ENCODE results near the gene RRN3.
"Not testable (repeated sequence)": the region's sequence is repeated elsewhere in the genome, so short reads cannot be mapped to it uniquely, and the experiment has no call there.

The RRN3 gene

DNA sequence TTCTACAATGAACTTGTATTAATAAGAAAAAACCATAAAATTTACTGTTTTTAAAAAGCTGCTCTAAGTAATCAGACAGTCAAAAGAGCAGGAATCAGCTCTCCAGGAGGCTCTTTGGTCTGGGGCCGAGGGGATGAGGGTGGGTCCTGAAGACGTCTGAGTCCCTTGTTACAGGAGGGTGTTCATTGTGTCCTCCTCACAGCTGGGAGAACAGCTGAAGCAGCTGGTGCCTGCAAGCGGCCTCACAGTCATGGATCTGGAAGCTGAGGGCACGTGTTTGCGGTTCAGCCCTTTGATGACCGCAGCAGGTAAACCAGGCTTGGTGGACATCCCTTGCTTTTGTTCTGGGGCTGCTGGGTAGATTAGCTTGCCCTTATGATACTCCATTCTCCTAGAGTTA, 64.3 kb downstream of the RRN3 start:
- H3K36me3 ChIP-seq (ENCODE audit: control insufficient read depth in 1 of 2, insufficient read depth in 2 of 2, low read length in 2 of 2) = peaks cover 63 to 65% of the 10 kb centered on the region in 2 experiments
- not testable (repeated sequence) for H3K9ac ChIP-seq (ENCODE audit: low read length); H2BK12ac ChIP-seq (ENCODE audit: low read length); H3K4me2 ChIP-seq (ENCODE audit: low read length); H3K14ac ChIP-seq (ENCODE audit: low read length); H3K27me3 ChIP-seq (ENCODE audit: insufficient read depth, low read length); H3K79me1 ChIP-seq (ENCODE audit: low read length); H4K8ac ChIP-seq (ENCODE audit: low read depth, low read length); DNase-seq; H3K9me3 ChIP-seq (ENCODE audit: insufficient read depth, low read depth, low read length); H2BK120ac ChIP-seq (ENCODE audit: insufficient read depth, low read length, poor library complexity); H2AFZ ChIP-seq (ENCODE audit: insufficient read depth, low read length, poor library complexity); H3K27ac ChIP-seq (ENCODE audit: low read depth, low read length); H4K12ac ChIP-seq (ENCODE audit: low read depth, low read length); H3K79me2 ChIP-seq (ENCODE audit: control insufficient read depth, insufficient read depth, low read length, poor library complexity); H4K91ac ChIP-seq (ENCODE audit: low read depth, low read length); H3K18ac ChIP-seq (ENCODE audit: low read length); H2BK5ac ChIP-seq (ENCODE audit: low read depth, low read length, poor library complexity); H2AK5ac ChIP-seq (ENCODE audit: low read length); H3K4ac ChIP-seq (ENCODE audit: low read depth, low read length); H3K4me3 ChIP-seq (ENCODE audit: low read depth, low read length); H3K4me1 ChIP-seq (ENCODE audit: control insufficient read depth in 1 of 2, insufficient read depth in 2 of 2, low read length in 2 of 2); H3K23ac ChIP-seq (ENCODE audit: low read length)
- WGBS (ENCODE audit: extremely low coverage, insufficient coverage, insufficient read length) = no CpG with 5 or more reads among the region's 6 CpGs

DNA sequence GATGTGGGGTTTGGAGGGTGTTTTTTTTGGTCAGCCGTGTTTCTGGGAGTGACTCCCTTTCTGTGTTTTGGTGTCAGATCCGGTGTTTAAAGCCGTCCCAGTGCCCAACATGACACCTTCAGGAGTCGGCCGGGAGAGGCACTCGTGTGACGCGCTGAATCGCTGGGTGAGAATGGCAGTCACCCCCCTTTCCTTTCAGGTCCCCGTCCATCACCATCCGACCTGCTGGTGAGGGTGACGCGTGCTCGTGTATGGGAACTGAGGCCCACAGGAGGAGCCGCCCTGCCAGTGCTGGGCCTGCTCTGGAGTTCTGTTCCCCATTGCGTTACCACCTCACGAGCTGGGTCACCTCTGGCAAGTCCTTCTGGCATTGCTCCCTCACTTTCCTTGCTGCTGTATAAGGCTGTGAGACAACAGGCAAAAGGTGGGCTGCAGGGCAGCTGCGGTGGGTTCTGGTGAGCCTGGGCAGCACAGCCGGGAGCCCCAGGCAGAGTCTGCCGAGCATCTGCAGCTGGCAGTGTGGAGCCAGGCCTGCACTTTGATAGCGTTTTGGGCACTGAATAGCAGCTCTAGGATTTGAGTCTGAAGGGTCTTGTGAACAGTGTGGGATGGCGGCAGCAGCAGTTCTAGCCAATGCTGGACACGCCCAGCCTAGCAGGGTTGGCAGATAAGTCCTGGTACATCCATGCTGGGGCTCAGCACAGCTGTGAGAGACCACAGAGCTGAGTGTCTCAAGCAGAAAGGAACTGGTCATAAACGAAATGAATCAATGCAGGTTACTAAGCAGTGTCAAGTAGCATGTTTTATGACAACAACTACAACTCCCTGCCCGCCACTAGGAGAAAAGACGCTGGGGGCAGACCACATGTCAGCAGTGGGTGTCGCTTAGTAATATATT, 65.0 kb downstream of the RRN3 start:
- not testable (repeated sequence) for H2BK5ac ChIP-seq (ENCODE audit: low read depth, low read length, poor library complexity); H3K4ac ChIP-seq (ENCODE audit: low read depth, low read length); H3K9me3 ChIP-seq (ENCODE audit: insufficient read depth, low read depth, low read length); H3K18ac ChIP-seq (ENCODE audit: low read length); H3K9ac ChIP-seq (ENCODE audit: low read length); H4K8ac ChIP-seq (ENCODE audit: low read depth, low read length); H4K91ac ChIP-seq (ENCODE audit: low read depth, low read length); DNase-seq; H2BK120ac ChIP-seq (ENCODE audit: insufficient read depth, low read length, poor library complexity); H2AK5ac ChIP-seq (ENCODE audit: low read length); H3K79me1 ChIP-seq (ENCODE audit: low read length); H3K4me1 ChIP-seq (ENCODE audit: control insufficient read depth in 1 of 2, insufficient read depth in 2 of 2, low read length in 2 of 2); H3K79me2 ChIP-seq (ENCODE audit: control insufficient read depth, insufficient read depth, low read length, poor library complexity); H3K27me3 ChIP-seq (ENCODE audit: insufficient read depth, low read length); H3K23ac ChIP-seq (ENCODE audit: low read length); H3K4me2 ChIP-seq (ENCODE audit: low read length); H3K27ac ChIP-seq (ENCODE audit: low read depth, low read length); H3K14ac ChIP-seq (ENCODE audit: low read length); H3K4me3 ChIP-seq (ENCODE audit: low read depth, low read length)
- peak overlapping the region; percentile 52 for H4K12ac ChIP-seq (ENCODE audit: low read depth, low read length)
- H3K36me3 ChIP-seq (ENCODE audit: control insufficient read depth in 1 of 2, insufficient read depth in 2 of 2, low read length in 2 of 2) = peaks cover 61 to 62% of the 10 kb centered on the region in 2 experiments
- WGBS (ENCODE audit: extremely low coverage, insufficient coverage, insufficient read length) = no CpG with 5 or more reads among the region's 27 CpGs
- H2BK12ac ChIP-seq (ENCODE audit: low read length) = peak overlapping the region; percentile 17
- H2AFZ ChIP-seq (ENCODE audit: insufficient read depth, low read length, poor library complexity) = peak overlapping the region; percentile 17

DNA sequence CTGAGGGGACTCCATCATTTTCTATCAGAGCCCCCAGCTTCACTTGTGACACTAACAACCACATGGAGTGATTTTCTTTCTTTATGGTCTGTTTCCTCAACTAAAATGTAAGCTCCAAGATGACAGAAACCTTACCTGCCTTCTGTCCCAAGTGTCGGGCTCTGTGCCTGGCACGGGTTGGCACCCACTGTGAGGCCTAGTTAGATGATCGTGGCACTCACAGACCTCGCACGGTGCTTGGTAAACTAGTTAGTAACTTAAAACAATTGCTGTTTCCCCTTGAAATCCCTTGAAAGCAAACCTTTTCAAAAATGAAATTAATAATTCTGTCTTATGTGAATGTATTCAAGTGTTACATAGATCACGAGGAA, 65.7 kb downstream of the RRN3 start:
- not testable (repeated sequence) for H2AFZ ChIP-seq (ENCODE audit: insufficient read depth, low read length, poor library complexity); H4K8ac ChIP-seq (ENCODE audit: low read depth, low read length); H3K9ac ChIP-seq (ENCODE audit: low read length); H3K4ac ChIP-seq (ENCODE audit: low read depth, low read length); DNase-seq; H3K23ac ChIP-seq (ENCODE audit: low read length); H3K9me3 ChIP-seq (ENCODE audit: insufficient read depth, low read depth, low read length); H3K4me2 ChIP-seq (ENCODE audit: low read length); H4K91ac ChIP-seq (ENCODE audit: low read depth, low read length); H4K12ac ChIP-seq (ENCODE audit: low read depth, low read length); H3K27me3 ChIP-seq (ENCODE audit: insufficient read depth, low read length); H3K79me1 ChIP-seq (ENCODE audit: low read length); H3K27ac ChIP-seq (ENCODE audit: low read depth, low read length); H2BK5ac ChIP-seq (ENCODE audit: low read depth, low read length, poor library complexity); H3K4me1 ChIP-seq (ENCODE audit: control insufficient read depth in 1 of 2, insufficient read depth in 2 of 2, low read length in 2 of 2); H2BK12ac ChIP-seq (ENCODE audit: low read length); H3K4me3 ChIP-seq (ENCODE audit: low read depth, low read length); H3K14ac ChIP-seq (ENCODE audit: low read length); H3K18ac ChIP-seq (ENCODE audit: low read length); H2AK5ac ChIP-seq (ENCODE audit: low read length); H3K79me2 ChIP-seq (ENCODE audit: control insufficient read depth, insufficient read depth, low read length, poor library complexity); H2BK120ac ChIP-seq (ENCODE audit: insufficient read depth, low read length, poor library complexity)
- no CpG with 5 or more reads among the region's 6 CpGs for WGBS (ENCODE audit: extremely low coverage, insufficient coverage, insufficient read length)
- H3K36me3 ChIP-seq (ENCODE audit: control insufficient read depth in 1 of 2, insufficient read depth in 2 of 2, low read length in 2 of 2) = peaks cover 61% of the 10 kb centered on the region in 2 experiments

DNA sequence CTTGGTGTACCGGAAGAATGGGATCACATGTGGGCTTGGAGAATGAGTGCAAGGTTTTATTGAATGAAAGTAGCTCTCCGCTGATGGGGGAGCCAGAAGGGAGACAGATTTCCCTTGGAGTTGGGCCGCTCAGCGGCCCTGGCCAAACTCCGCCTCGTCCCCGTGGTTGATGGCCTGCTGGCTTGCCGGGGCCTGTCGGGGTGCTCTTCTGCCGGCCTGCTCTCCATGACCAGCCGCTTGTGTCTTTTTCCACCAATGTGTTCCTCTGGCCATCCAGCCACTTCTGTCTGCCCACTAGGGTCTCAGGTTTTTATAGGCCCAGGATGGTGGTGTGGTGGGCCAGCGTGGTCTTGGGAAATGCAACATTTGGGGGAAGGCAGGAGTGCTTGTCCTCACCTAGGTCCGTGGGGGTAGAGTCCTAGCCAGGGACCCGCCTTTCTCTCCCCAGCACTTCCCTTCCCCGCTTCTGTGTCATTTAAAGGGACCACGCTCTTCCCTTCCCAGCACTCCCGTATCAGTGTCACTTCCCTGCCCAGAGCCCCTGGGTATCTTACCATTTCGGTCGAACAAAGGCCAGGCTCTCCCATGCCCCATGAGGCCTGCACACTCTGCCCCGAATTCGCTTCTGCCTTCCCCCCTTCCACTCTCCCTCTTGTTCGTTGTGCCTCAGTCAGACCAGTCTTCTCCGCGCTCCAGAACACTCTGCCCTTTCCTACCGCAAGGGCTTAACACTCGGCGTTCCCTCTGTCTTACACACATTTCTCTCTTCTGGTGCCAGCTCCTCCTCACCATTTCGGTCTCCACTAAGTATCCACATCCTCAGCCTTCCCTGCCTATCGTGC, 66.3 kb downstream of the RRN3 start:
- H3K9ac ChIP-seq (ENCODE audit: low read length); H3K4ac ChIP-seq (ENCODE audit: low read depth, low read length); H3K79me1 ChIP-seq (ENCODE audit: low read length); H2AFZ ChIP-seq (ENCODE audit: insufficient read depth, low read length, poor library complexity); H4K8ac ChIP-seq (ENCODE audit: low read depth, low read length); H3K23ac ChIP-seq (ENCODE audit: low read length); H4K91ac ChIP-seq (ENCODE audit: low read depth, low read length); H2BK5ac ChIP-seq (ENCODE audit: low read depth, low read length, poor library complexity); H3K4me1 ChIP-seq (ENCODE audit: control insufficient read depth in 1 of 2, insufficient read depth in 2 of 2, low read length in 2 of 2); H2AK5ac ChIP-seq (ENCODE audit: low read length); H3K14ac ChIP-seq (ENCODE audit: low read length); DNase-seq; H3K4me2 ChIP-seq (ENCODE audit: low read length); H3K9me3 ChIP-seq (ENCODE audit: insufficient read depth, low read depth, low read length); H3K27ac ChIP-seq (ENCODE audit: low read depth, low read length); H2BK12ac ChIP-seq (ENCODE audit: low read length); H3K27me3 ChIP-seq (ENCODE audit: insufficient read depth, low read length); H3K79me2 ChIP-seq (ENCODE audit: control insufficient read depth, insufficient read depth, low read length, poor library complexity); H3K4me3 ChIP-seq (ENCODE audit: low read depth, low read length); H2BK120ac ChIP-seq (ENCODE audit: insufficient read depth, low read length, poor library complexity); H4K12ac ChIP-seq (ENCODE audit: low read depth, low read length): not testable (repeated sequence)
- WGBS (ENCODE audit: extremely low coverage, insufficient coverage, insufficient read length) = no CpG with 5 or more reads among the region's 29 CpGs
- H3K18ac ChIP-seq (ENCODE audit: low read length) = peak overlapping the region; percentile 61
- H3K36me3 ChIP-seq (ENCODE audit: control insufficient read depth in 1 of 2, insufficient read depth in 2 of 2, low read length in 2 of 2) = peaks cover 56 to 57% of the 10 kb centered on the region in 2 experiments

All from trophoblast cell (in vitro differentiated cells and primary cell).